Neural progenitor cell (in vitro differentiated cells): Measurements from ENCODE around the gene ABCC5.

ENCODE experiments used
- EZH2 ChIP-seq: fragments of 200-600 bp; sonication (generic); IDR thresholded peaks from 2 replicates; pipeline ENCODE4 v1.6.1; 2017; ENCODE audit warnings: antibody characterized with exemption, mild to moderate bottlenecking, moderate library complexity
- TF ChIP-seq, protein P1 (sequence below): fragments of 200-600 bp; sonication (generic); IDR thresholded peaks from 2 replicates; pipeline ENCODE4 v1.5.1; 2017; ENCODE audit warnings: antibody characterized with exemption, mild to moderate bottlenecking

DNA sequence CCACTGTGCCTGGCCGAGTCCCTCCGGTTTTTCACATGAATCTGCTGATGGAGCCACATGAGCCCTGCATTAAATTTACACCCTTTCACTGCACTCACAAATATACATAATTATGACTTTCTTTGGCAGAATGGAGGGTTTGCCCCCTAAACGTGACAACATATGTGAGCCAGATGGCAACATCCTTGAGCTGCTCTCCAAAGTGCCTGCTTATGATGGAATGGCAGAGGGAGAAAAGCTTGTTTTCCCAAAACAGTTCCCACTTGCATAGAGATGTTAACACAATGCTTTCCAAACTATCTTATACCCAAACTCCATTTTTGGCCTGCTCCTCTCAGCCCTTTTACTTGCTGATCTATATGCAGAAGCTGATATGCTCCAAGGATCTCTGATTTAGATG is 54.9 kb downstream of the ABCC5 start:
- TF ChIP-seq, protein P1, sequence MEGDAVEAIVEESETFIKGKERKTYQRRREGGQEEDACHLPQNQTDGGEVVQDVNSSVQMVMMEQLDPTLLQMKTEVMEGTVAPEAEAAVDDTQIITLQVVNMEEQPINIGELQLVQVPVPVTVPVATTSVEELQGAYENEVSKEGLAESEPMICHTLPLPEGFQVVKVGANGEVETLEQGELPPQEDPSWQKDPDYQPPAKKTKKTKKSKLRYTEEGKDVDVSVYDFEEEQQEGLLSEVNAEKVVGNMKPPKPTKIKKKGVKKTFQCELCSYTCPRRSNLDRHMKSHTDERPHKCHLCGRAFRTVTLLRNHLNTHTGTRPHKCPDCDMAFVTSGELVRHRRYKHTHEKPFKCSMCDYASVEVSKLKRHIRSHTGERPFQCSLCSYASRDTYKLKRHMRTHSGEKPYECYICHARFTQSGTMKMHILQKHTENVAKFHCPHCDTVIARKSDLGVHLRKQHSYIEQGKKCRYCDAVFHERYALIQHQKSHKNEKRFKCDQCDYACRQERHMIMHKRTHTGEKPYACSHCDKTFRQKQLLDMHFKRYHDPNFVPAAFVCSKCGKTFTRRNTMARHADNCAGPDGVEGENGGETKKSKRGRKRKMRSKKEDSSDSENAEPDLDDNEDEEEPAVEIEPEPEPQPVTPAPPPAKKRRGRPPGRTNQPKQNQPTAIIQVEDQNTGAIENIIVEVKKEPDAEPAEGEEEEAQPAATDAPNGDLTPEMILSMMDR: no peak
- no peak for TF ChIP-seq EZH2
